Suppressor macrophage treated with lipopolysaccharide for 1 hour (primary cell): ENCODE data around the gene ENTPD3.
"Not testable (repeated sequence)": the region's sequence is repeated elsewhere in the genome, so short reads cannot be mapped to it uniquely, and the experiment has no call there.

ENCODE experiments used
- DNase-seq, 3 donors: peaks; one replicate each; pipeline ENCODE4 v3.0.0-alpha.2; 2020 to 2022

The ENTPD3 gene

GRCh38 chr3:40462838-40463237 is 75.9 kb downstream of the ENTPD3 start:
- DNase-seq: not testable (repeated sequence)

DNA sequence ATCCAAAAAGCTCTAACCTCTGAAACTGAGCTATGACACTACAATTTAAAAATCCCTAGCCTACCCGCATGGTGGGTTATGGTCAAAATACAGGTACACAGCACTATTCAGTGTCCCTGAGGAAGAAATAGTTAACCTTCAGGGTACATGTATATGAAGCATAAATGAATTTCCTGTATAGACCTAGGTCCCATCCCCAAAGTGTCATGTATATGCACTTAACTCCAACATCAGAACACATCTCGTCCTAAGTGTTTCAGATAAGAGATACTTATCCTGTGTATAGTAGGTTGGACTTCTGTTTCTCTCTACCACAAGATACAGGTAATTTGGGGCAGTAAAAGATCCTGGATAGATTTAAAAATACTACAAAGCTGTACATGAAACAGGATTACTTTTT is 76.6 kb downstream of the ENTPD3 start:
- no peak for DNase-seq

- no peak for DNase-seq
Measured at GRCh38 chr3:40464339-40465110, 77.5 kb downstream of the ENTPD3 start.

DNA sequence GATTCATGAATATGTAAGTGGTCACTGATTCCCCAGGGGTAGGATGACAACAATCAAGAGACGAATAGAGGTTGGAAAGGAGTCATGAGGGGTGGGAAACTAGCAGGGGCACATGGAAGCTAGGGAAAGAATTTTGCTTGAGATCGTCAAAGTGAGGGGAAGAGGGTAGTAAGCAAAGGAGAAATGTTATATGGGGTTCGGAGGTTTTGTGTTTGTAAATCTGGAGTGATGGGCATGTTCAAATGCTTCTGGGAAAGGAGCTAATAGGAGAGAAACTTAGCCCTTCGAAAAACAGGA is 78.1 kb downstream of the ENTPD3 start:
- no peak for DNase-seq

DNA sequence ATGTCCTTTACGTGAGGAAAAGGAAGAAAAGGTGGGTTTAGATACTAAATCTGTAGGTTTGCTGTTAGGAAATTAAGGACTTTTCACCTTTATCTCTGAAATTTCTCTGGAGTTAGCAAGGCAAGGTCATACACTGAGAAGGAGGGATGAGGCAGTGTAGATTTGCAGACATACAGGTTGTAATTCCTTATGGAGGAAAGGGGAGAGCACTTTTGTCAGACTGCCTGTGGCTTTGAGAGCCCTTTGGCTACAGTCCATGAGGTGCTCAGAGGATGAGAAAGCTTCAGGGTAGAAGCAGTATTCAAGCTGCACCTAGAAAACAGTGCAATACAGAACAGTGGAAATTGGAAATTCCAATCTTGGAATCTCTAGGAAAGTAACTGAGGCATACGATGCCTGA is 78.5 kb downstream of the ENTPD3 start:
- no peak for DNase-seq

GRCh38 chr3:40468018-40468417 is 81.0 kb downstream of the ENTPD3 start:
- DNase-seq: no peak

DNA sequence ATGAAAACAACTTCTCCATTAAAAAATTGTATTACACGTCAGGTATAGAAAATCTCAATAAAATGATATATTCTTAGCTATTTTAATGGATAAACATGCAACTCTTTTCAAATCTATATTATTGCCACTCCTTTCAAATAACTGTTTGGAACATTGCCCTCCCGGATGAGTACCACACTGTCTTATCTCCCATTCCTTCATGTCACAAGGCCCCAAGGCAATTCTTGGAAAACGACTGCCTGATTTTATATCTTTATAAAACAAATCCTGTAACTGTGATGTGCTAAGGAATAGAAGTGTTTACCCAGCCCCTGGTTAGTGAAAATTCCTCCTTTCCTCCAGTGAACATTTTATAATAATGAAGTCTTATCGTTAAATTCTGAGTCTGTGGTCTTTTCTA is 83.7 kb downstream of the ENTPD3 start:
- DNase-seq: no peak

DNA sequence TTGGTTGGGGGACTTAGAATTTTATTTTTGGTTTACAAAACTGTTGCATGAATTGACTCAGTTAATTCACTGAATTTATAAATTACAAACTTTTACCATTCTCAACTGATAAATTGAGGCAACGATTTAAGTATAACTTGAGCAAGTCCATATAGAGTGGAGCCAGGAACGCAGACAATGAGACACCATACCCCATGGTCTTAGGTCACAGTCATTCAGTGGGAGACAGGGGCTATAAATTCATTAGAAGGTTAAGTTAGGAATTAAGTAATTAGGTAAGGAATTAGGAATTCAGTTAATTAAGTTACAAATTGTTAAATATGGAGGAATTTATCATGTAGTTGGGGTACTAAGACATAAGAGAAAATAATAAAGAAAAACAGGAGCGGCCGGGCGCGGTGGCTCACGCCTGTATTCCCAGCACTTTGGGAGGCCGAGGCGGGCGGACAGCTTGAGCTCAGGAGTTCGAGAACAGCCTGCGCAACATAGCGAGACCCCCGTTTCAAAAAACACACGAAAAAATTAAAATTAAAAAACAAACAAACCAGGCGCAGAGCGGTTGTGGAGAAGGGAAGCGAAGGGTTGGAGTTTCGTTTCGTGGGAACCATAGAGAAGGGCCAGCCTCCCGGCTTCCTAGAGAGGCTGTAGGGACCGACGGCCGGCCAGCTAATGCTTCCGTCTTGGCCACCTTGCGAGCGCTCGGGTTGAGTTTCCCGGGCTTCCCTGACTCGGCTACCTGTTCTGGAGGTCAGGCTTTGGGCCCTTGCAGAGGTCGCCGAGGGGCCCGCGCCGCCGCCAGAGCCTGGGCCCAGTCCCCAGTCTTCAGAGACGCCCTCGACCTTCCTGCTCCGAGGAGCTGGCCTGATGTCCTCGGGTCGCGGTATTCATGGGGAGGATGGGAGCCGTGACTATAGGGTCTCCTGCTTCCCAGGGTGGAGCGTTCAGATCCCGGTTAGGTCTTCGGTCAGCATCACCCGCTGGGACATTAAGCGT is 89.8 kb downstream of the ENTPD3 start, which contains the start of gene ZNF619:
TSS of gene ZNF619 (plus strand) at position 645 of the 993 bp plus-strand sequence. CDS start 858 bp downstream, outside the sequence.
- peak; percentile 83 to 89 (median 88) for DNase-seq

- peak; percentile 31 for DNase-seq
Measured at GRCh38 chr3:40477666-40478065, 90.7 kb downstream of the ENTPD3 start.
